H9 (cell line): ENCODE measurements around the gene NPAS2. TPM values are rescaled to one million over a fixed set of nuclear protein-coding genes. Genes with fewer than 3 reads are reported as not detected.

Experiments used
- DNase-seq: peaks from one replicate; pipeline ENCODE4 v3.0.0-alpha.2; 2017
- H2AFZ ChIP-seq: one replicate; pipeline ENCODE4 v1.6.1; 2013; ENCODE audit warnings: mild to moderate bottlenecking, low read length, control low read depth, moderate library complexity
- H2AK5ac ChIP-seq: 2 replicates; pipeline ENCODE4 v1.6.1; 2013; ENCODE audit warnings: low read length, control low read depth, mixed read lengths; ENCODE audit not compliant: insufficient read length
- H2BK120ac ChIP-seq: one replicate; pipeline ENCODE4 v1.6.1; 2013; ENCODE audit warnings: low read depth, mild to moderate bottlenecking, low read length, control low read depth, inconsistent platforms; ENCODE audit not compliant: poor library complexity, severe bottlenecking
- H2BK12ac ChIP-seq: 2 replicates; pipeline ENCODE4 v1.6.1; 2013; ENCODE audit warnings: low read length, control low read depth, mixed read lengths, low read depth; ENCODE audit not compliant: insufficient read length
- H2BK15ac ChIP-seq: 2 replicates; pipeline ENCODE4 v1.6.1; 2013; ENCODE audit warnings: low read depth, low read length, control low read depth
- H2BK20ac ChIP-seq: one replicate; pipeline ENCODE4 v1.6.1; 2013; ENCODE audit warnings: low read depth, mild to moderate bottlenecking, low read length, control low read depth, inconsistent platforms; ENCODE audit not compliant: poor library complexity, severe bottlenecking
- H2BK5ac ChIP-seq: 2 replicates; pipeline ENCODE4 v1.6.1; 2013; ENCODE audit warnings: low read length, control low read depth, mixed read lengths; ENCODE audit not compliant: insufficient read length
- H3K14ac ChIP-seq: 2 replicates; pipeline ENCODE4 v1.6.1; 2013; ENCODE audit warnings: low read length, control low read depth; ENCODE audit not compliant: insufficient read depth
- H3K18ac ChIP-seq: 2 replicates; pipeline ENCODE4 v1.6.1; 2013; ENCODE audit warnings: low read depth, mild to moderate bottlenecking, mixed read lengths, low read length, control low read depth; ENCODE audit not compliant: insufficient read length
- H3K23ac ChIP-seq: 2 replicates; pipeline ENCODE4 v1.6.1; 2013; ENCODE audit warnings: low read length, control low read depth, mixed read lengths, low read depth; ENCODE audit not compliant: insufficient read length
- H3K23me2 ChIP-seq: 2 replicates; pipeline ENCODE4 v1.6.1; 2013; ENCODE audit warnings: low read depth, mild to moderate bottlenecking, mixed read lengths, low read length, control low read depth; ENCODE audit not compliant: insufficient read length, poor library complexity, severe bottlenecking
- H3K27ac ChIP-seq: 2 replicates; pipeline ENCODE4 v1.5.1; 2013; ENCODE audit warnings: low read length, control low read depth, mixed read lengths, low read depth; ENCODE audit not compliant: insufficient read length
- H3K27me3 ChIP-seq: 2 replicates; pipeline ENCODE4 v1.6.1; 2013; ENCODE audit warnings: low read length, control low read depth, inconsistent platforms; ENCODE audit not compliant: insufficient read depth
- H3K4ac ChIP-seq: 2 replicates; pipeline ENCODE4 v1.6.1; 2013; ENCODE audit warnings: low read depth, mild to moderate bottlenecking, control low read depth, inconsistent platforms, low read length, moderate library complexity
- H3K4me1 ChIP-seq: 2 replicates; pipeline ENCODE4 v1.6.1; 2013; ENCODE audit warnings: low read length, control low read depth, inconsistent platforms; ENCODE audit not compliant: insufficient read depth
- H3K4me2 ChIP-seq: 2 replicates; pipeline ENCODE4 v1.6.1; 2013; ENCODE audit warnings: low read length, control low read depth, mixed read lengths; ENCODE audit not compliant: insufficient read length, insufficient read depth
- H3K56ac ChIP-seq: 2 replicates; pipeline ENCODE4 v1.6.1; 2013; ENCODE audit warnings: low read depth, mild to moderate bottlenecking, mixed read lengths, low read length, control low read depth; ENCODE audit not compliant: insufficient read length
- H3K79me1 ChIP-seq: 2 replicates; pipeline ENCODE4 v1.6.1; 2013; ENCODE audit warnings: low read depth, mild to moderate bottlenecking, moderate library complexity, low read length, control low read depth, inconsistent platforms; ENCODE audit not compliant: insufficient read depth, poor library complexity, severe bottlenecking
- H3K79me2 ChIP-seq: 2 replicates; pipeline ENCODE4 v1.6.1; 2013; ENCODE audit warnings: low read length, control low read depth, inconsistent platforms; ENCODE audit not compliant: insufficient read depth
- H3K9ac ChIP-seq: 2 replicates; pipeline ENCODE4 v1.6.1; 2013; ENCODE audit warnings: low read length, control low read depth, mixed read lengths; ENCODE audit not compliant: insufficient read length; ENCODE audit errors: extremely low read depth
- H3K9me3 ChIP-seq: one replicate; pipeline ENCODE4 v1.6.1; 2013; ENCODE audit warnings: low read depth, low read length, inconsistent platforms; ENCODE audit not compliant: control insufficient read depth
- H3T11ph ChIP-seq: one replicate; pipeline ENCODE4 v1.6.1; 2013; ENCODE audit warnings: mild to moderate bottlenecking, low read length, control low read depth, inconsistent platforms
- H4K20me1 ChIP-seq: one replicate; pipeline ENCODE4 v1.6.1; 2013; ENCODE audit not compliant: control insufficient read depth, insufficient read length, insufficient read depth
- H4K5ac ChIP-seq: 2 replicates; pipeline ENCODE4 v1.6.1; 2013; ENCODE audit warnings: low read depth, mild to moderate bottlenecking, mixed read lengths, low read length, control low read depth; ENCODE audit not compliant: insufficient read length
- H4K8ac ChIP-seq: replicated peaks from 2 replicates; pipeline ENCODE4 v1.6.1; 2013; ENCODE audit warnings: low read length, control low read depth, mixed read lengths, low read depth; ENCODE audit not compliant: insufficient read length
- H4K91ac ChIP-seq: 2 replicates; pipeline ENCODE4 v1.6.1; 2013; ENCODE audit warnings: low read depth, mild to moderate bottlenecking, moderate library complexity, mixed read lengths, low read length, control low read depth; ENCODE audit not compliant: insufficient read length
- H3K27ac Mint-ChIP-seq, 3 experiments: 2 replicates in 2 of 3; 3 replicates in 1 of 3; pipeline ENCODE4 v1.8.0; 2020 to 2021; ENCODE audit warnings: mixed read lengths in 3 of 3, mild to moderate bottlenecking in 1 of 3, moderate library complexity in 1 of 3
- H3K27me3 Mint-ChIP-seq: 2 replicates; pipeline ENCODE4 v1.8.0; 2021; ENCODE audit warnings: low read depth, mild to moderate bottlenecking, moderate library complexity, mixed read lengths
- H3K36me3 Mint-ChIP-seq, 3 experiments: 2 replicates in 2 of 3; 3 replicates in 1 of 3; pipeline ENCODE4 v1.8.0; 2020 to 2021; ENCODE audit warnings: low read depth in 3 of 3, mixed read lengths in 3 of 3; ENCODE audit not compliant: insufficient read depth in 1 of 3
- H3K4me1 Mint-ChIP-seq, 2 experiments: 2 replicates each; pipeline ENCODE4 v1.8.0; 2020; ENCODE audit warnings: mixed read lengths in 2 of 2
- H3K4me3 Mint-ChIP-seq, 2 experiments: 2 replicates in 1 of 2; 3 replicates in 1 of 2; pipeline ENCODE4 v1.8.0; 2020 to 2021; ENCODE audit warnings: mild to moderate bottlenecking in 2 of 2, mixed read lengths in 2 of 2, moderate library complexity in 1 of 2
- H3K9me3 Mint-ChIP-seq, 2 experiments: 2 replicates in 1 of 2; 3 replicates in 1 of 2; pipeline ENCODE4 v1.8.0; 2020; ENCODE audit warnings: mild to moderate bottlenecking in 2 of 2, mixed read lengths in 2 of 2, moderate library complexity in 1 of 2
- WGBS: extraction: QIAGEN DNeasy Blood & Tissue Kit; methylation state at CpG from one replicate; pipeline ENCODE4 v1.1.7; 2013; ENCODE audit warnings: missing lambda C conversion rate, low lambda C conversion rate, mixed read lengths; ENCODE audit not compliant: insufficient read length; ENCODE audit errors: extremely low coverage; 5-methylcytosine and 5-hydroxymethylcytosine counted together
- total RNA-seq: library from RNA; stranded (reverse); gene quantifications from 2 replicates; pipeline ENCODE4 v1.2.1, GENCODE V29; 2021
- TF ChIP-seq, protein P1 (sequence below): fragments of 200-600 bp; sonication (generic); conservative IDR thresholded peaks from 3 replicates; pipeline ENCODE4 v1.8.0; 2021; ENCODE audit warnings: antibody characterized with exemption, mild to moderate bottlenecking

The NPAS2 gene
- total RNA-seq, 1 experiment from 2014 or later: 1.3 TPM

DNA sequence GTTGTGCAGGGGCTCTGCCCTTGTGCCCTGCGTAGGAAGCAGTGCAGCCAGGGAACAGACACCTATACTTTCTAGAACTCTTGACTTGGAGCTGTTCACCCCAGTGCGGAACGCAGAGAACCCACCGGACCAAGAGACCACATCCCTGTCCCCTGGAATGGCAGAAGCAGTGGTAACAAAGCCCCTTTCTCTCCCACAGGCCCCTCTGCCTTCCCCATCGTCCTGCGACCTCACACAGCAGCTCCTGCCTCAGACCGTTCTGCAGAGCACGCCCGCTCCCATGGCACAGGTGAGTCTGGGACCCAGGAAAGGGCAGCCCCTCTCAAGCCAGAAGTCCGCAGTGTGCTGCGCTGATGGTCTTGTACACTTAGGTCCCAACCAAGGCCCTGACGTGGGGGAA is 157.6 kb downstream of the NPAS2 start:
- no peak overlapping the region for H3K4me3 Mint-ChIP-seq
- TF ChIP-seq, protein P1, sequence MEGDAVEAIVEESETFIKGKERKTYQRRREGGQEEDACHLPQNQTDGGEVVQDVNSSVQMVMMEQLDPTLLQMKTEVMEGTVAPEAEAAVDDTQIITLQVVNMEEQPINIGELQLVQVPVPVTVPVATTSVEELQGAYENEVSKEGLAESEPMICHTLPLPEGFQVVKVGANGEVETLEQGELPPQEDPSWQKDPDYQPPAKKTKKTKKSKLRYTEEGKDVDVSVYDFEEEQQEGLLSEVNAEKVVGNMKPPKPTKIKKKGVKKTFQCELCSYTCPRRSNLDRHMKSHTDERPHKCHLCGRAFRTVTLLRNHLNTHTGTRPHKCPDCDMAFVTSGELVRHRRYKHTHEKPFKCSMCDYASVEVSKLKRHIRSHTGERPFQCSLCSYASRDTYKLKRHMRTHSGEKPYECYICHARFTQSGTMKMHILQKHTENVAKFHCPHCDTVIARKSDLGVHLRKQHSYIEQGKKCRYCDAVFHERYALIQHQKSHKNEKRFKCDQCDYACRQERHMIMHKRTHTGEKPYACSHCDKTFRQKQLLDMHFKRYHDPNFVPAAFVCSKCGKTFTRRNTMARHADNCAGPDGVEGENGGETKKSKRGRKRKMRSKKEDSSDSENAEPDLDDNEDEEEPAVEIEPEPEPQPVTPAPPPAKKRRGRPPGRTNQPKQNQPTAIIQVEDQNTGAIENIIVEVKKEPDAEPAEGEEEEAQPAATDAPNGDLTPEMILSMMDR: no peak

More for the DNA sequence above, 157.6 kb downstream of the NPAS2 start:
- Histone ChIP-seq H3K18ac (no peak overlapping the region), H3K4me1 (no peaks in the 10 kb centered on the region), H2AFZ (no peak overlapping the region), H4K91ac (no peak overlapping the region), H2BK12ac (no peak overlapping the region), H3K79me2 (no peaks in the 10 kb centered on the region), H3K23me2 (no peaks in the 10 kb centered on the region), H3K56ac (no peak overlapping the region), H2BK15ac (no peak overlapping the region), H3K14ac (no peak overlapping the region; the same call in 1 of the 2 replicates), H3K27ac (no peak overlapping the region), H3K27me3 (no peaks in the 10 kb centered on the region), H3T11ph (no peak overlapping the region), H2BK120ac (no peak overlapping the region), H2BK20ac (no peak overlapping the region), H2BK5ac (no peak overlapping the region), H3K23ac (no peak overlapping the region), H4K5ac (no peak overlapping the region), H3K4me2 (no peak overlapping the region), H3K79me1 (no peaks in the 10 kb centered on the region), H4K20me1 (no peaks in the 10 kb centered on the region), H2AK5ac (no peak overlapping the region), H4K8ac (no peak overlapping the region), H3K9ac (no peak overlapping the region), H3K9me3 (no peaks in the 10 kb centered on the region), H3K4ac (no peak overlapping the region)
- WGBS: no CpG with 5 or more reads among the region's 12 CpGs
- H3K4me1 Mint-ChIP-seq: peaks cover 13 to 15% of the 10 kb centered on the region in 2 experiments
- no peaks in the 10 kb centered on the region for H3K36me3 Mint-ChIP-seq
- H3K27me3 Mint-ChIP-seq: peaks cover 2% of the 10 kb centered on the region; the same call in 1 of the 2 replicates
- no peaks in the 10 kb centered on the region; a peak in 1 of 5 replicates for H3K9me3 Mint-ChIP-seq
- no peak overlapping the region for H3K27ac Mint-ChIP-seq
- DNase-seq: no peak
